ENCODE measurements around the gene MICAL3. TPM values are rescaled to one million over a fixed set of nuclear protein-coding genes. Genes with fewer than 3 reads are reported as not detected.

The MICAL3 gene
- polyA plus RNA-seq, 1 donor: 36.1 TPM

DNA sequence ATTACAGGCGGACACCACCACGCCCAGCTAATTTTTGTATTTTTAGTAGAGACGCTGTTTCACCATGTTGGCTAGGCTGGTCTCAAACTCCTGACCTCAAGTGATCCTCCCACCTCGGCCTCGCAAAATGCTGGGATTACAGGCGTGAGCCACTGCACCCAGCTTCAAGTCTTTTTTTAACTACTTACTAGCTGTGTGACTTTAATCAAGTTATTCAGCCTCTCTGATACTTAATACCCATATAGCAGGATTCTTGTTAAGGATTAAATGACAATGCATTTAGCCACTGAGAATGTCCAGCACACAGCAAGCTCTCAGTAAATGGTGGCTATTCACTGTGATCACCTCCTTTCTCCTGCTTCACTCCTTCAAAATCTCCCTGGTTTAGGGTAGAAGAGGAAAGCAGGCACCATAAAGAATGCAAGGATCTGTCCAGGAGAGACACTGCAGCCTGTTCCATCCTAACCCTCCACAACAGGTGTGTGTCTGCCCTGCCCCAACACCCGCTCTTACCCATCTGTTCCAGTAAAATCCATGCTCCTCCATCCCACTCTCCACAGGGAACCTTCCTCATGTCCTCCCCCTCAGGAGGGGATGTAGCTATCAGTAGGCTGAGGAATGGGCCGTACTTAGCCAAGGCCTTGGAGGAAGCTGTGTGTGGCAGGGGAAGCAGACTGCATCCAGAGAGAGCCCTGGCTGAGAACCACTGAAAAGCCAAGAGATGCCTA is 69.3 kb downstream of the MICAL3 start:
- Histone ChIP-seq H3K27ac (ENCODE audit: low read length) (no peak overlapping the region), H3K36me3 (ENCODE audit: control insufficient read depth, insufficient read depth, low read length) (peaks cover 4% of the 10 kb centered on the region), H3K9me3 (ENCODE audit: control insufficient read depth, low read depth, low read length) (no peaks in the 10 kb centered on the region), H3K27me3 (ENCODE audit: control insufficient read depth, insufficient read depth, low read length) (no peaks in the 10 kb centered on the region), H3K4me1 (ENCODE audit: control insufficient read depth, insufficient read depth, low read length) (peaks cover 19% of the 10 kb centered on the region), H3K4me3 (ENCODE audit: low read length) (no peak overlapping the region)
- DNase-seq: no peak
- no CpG with 5 or more reads among the region's 8 CpGs for WGBS (ENCODE audit: insufficient coverage, low lambda C conversion rate)

DNA sequence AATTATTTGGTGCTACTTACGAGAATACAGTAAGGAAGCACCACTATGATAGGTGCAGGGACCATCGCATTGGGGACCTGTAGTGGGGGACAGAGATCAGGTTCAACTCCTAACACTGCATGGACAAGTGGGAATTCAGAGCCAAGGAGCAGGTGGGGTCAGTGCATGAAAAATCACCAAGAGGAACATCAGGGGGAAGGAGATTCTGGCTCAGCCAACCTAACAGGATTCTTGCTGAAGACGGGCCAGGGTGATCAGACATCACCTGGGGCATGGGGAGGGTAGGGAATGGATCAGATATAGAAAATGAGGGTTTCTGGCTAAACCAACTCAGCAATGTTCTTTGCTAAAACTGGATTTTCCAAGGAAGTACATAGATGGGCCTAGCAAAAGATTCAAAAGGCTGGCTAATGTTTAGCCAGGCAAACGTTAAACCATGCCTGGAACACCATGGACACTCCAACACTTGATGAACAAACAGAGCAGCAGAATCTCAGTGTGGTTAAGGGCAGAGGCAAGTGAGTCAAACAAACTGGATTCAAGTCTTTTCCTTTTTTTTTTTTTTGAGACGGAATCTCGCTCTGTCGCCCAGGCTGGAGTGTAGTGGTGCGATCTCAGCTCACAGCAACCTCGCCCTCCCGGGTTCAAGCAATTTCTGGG is 70.0 kb downstream of the MICAL3 start:
- H3K27me3 ChIP-seq (ENCODE audit: control insufficient read depth, insufficient read depth, low read length): no peaks in the 10 kb centered on the region
- H3K4me1 ChIP-seq (ENCODE audit: control insufficient read depth, insufficient read depth, low read length): peaks cover 25% of the 10 kb centered on the region
- H3K36me3 ChIP-seq (ENCODE audit: control insufficient read depth, insufficient read depth, low read length): peaks cover 4% of the 10 kb centered on the region
- no peak overlapping the region for H3K4me3 ChIP-seq (ENCODE audit: low read length)
- peak overlapping the region; percentile 21 for H3K27ac ChIP-seq (ENCODE audit: low read length)
- H3K9me3 ChIP-seq (ENCODE audit: control insufficient read depth, low read depth, low read length): no peaks in the 10 kb centered on the region
- DNase-seq: peak in 1 of 2 donors; percentile 44
- WGBS (ENCODE audit: insufficient coverage, low lambda C conversion rate): 33% methylated on average over 1 of the region's 10 CpGs

DNA sequence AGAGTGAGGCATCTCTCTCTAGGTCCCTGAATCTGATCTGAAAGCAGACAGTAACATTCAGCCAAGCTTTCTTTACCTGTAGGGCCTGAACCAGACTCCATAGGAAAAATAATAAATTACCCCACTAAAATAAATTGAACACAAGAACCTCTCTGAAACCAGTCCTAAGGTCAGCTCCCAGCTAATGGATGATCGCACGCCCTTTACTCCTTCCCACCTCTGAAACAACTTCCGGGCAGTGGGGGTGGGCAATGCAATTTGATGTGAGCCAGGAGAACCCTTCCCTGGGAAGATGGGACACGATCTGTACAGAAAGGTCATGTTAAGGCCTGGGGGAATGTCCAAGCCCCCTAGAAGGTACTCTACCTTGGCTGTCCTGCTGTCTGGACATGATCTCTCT is 71.2 kb downstream of the MICAL3 start:
- H3K4me3 ChIP-seq (ENCODE audit: low read length): no peak overlapping the region
- DNase-seq: peak in 1 of 2 donors; percentile 45
- peaks cover 28% of the 10 kb centered on the region for H3K4me1 ChIP-seq (ENCODE audit: control insufficient read depth, insufficient read depth, low read length)
- no peak overlapping the region for H3K27ac ChIP-seq (ENCODE audit: low read length)
- H3K27me3 ChIP-seq (ENCODE audit: control insufficient read depth, insufficient read depth, low read length): no peaks in the 10 kb centered on the region
- no CpG with 5 or more reads among the region's 4 CpGs for WGBS (ENCODE audit: insufficient coverage, low lambda C conversion rate)
- no peaks in the 10 kb centered on the region for H3K9me3 ChIP-seq (ENCODE audit: control insufficient read depth, low read depth, low read length)
- H3K36me3 ChIP-seq (ENCODE audit: control insufficient read depth, insufficient read depth, low read length): peaks cover 4% of the 10 kb centered on the region

DNA sequence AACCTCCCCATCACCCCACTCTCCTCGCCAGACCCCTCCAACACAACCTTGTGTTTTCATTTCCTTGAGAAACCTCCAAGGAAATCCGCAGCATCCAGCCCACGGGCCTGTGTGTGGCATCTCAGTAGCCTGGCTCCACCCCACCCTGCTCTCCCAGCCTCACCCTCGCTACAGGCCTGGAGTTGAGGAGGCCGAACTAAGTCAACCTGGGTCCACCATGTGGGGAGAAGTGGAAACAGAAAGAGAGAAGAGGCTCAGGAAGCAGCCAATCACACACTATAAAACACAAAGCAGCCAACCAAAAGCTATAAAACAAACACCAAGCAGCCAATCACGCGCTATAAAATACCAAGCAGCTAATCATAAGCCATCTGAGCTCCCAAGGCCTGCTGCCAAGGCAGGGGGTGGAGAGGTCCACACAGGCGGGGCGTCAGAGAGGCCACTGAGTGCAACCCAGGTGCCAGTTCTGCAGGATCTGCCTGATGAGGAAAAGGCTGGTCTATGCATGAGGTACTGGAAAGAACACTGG is 72.0 kb downstream of the MICAL3 start:
- peaks cover 28% of the 10 kb centered on the region for H3K4me1 ChIP-seq (ENCODE audit: control insufficient read depth, insufficient read depth, low read length)
- no peak overlapping the region for H3K27ac ChIP-seq (ENCODE audit: low read length)
- WGBS (ENCODE audit: insufficient coverage, low lambda C conversion rate): no CpG with 5 or more reads among the region's 9 CpGs

DNA sequence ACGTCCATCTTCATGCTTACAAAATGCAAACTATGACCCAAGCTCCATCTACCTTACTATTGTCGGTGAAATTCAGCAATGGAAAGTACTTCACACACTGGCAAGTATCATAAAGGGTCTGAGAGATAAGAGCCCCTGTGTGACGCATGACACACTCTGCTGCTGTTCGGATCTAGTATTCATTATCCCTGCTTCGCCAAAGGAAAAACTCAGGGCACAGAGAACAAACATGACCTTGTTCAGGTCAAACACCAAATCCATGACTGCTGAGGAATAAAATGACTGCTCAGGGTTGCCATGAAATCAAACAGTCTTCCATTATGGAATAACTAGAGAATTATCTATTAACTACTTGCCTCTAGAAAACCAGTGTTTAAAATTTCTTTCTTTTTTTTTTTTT is 73.0 kb downstream of the MICAL3 start:
- no CpG with 5 or more reads among the region's 5 CpGs for WGBS (ENCODE audit: insufficient coverage, low lambda C conversion rate)
- no peaks in the 10 kb centered on the region for H3K27me3 ChIP-seq (ENCODE audit: control insufficient read depth, insufficient read depth, low read length)
- H3K4me3 ChIP-seq (ENCODE audit: low read length): no peak overlapping the region
- H3K27ac ChIP-seq (ENCODE audit: low read length): no peak overlapping the region
- DNase-seq: no peak
- H3K4me1 ChIP-seq (ENCODE audit: control insufficient read depth, insufficient read depth, low read length): peaks cover 28% of the 10 kb centered on the region
- H3K9me3 ChIP-seq (ENCODE audit: control insufficient read depth, low read depth, low read length): no peaks in the 10 kb centered on the region
- H3K36me3 ChIP-seq (ENCODE audit: control insufficient read depth, insufficient read depth, low read length): no peaks in the 10 kb centered on the region

More for the DNA sequence above, 72.0 kb downstream of the MICAL3 start:
- Histone ChIP-seq H3K27me3 (ENCODE audit: control insufficient read depth, insufficient read depth, low read length) (no peaks in the 10 kb centered on the region), H3K4me3 (ENCODE audit: low read length) (no peak overlapping the region), H3K9me3 (ENCODE audit: control insufficient read depth, low read depth, low read length) (no peaks in the 10 kb centered on the region), H3K36me3 (ENCODE audit: control insufficient read depth, insufficient read depth, low read length) (peaks cover 4% of the 10 kb centered on the region)
- DNase-seq: no peak

DNA sequence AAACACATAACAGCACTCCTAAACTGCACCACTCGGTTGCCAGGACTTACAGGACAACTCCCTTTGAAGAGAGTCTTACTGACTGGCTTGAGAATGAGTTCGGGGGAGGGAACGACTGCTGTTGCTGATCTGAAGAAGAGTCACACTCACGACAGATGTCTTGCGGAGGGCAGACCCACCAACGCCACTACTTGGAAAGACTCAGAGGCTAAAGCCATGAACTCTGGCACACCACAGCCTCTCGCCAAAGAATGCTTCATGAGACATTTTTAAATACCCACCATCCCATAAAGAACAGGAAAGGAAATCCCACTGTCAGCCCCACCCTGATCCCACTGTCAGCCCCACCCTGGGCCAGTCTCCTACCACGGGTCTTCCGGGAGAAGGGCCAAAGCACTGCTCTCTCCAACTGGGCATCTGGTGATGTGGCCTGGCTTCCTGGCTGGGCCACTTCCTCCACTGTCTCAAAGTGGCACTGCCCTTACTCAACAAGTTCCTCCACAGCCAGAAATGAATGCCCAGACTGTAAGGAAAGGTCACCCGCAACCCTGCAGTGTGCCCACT is 73.6 kb downstream of the MICAL3 start:
- no CpG with 5 or more reads among the region's 10 CpGs for WGBS (ENCODE audit: insufficient coverage, low lambda C conversion rate)
- DNase-seq: no peak
- peaks cover 28% of the 10 kb centered on the region for H3K4me1 ChIP-seq (ENCODE audit: control insufficient read depth, insufficient read depth, low read length)
- no peaks in the 10 kb centered on the region for H3K27me3 ChIP-seq (ENCODE audit: control insufficient read depth, insufficient read depth, low read length)
- H3K9me3 ChIP-seq (ENCODE audit: control insufficient read depth, low read depth, low read length): no peaks in the 10 kb centered on the region
- no peak overlapping the region for H3K4me3 ChIP-seq (ENCODE audit: low read length)
- no peaks in the 10 kb centered on the region for H3K36me3 ChIP-seq (ENCODE audit: control insufficient read depth, insufficient read depth, low read length)
- H3K27ac ChIP-seq (ENCODE audit: low read length): no peak overlapping the region

DNA sequence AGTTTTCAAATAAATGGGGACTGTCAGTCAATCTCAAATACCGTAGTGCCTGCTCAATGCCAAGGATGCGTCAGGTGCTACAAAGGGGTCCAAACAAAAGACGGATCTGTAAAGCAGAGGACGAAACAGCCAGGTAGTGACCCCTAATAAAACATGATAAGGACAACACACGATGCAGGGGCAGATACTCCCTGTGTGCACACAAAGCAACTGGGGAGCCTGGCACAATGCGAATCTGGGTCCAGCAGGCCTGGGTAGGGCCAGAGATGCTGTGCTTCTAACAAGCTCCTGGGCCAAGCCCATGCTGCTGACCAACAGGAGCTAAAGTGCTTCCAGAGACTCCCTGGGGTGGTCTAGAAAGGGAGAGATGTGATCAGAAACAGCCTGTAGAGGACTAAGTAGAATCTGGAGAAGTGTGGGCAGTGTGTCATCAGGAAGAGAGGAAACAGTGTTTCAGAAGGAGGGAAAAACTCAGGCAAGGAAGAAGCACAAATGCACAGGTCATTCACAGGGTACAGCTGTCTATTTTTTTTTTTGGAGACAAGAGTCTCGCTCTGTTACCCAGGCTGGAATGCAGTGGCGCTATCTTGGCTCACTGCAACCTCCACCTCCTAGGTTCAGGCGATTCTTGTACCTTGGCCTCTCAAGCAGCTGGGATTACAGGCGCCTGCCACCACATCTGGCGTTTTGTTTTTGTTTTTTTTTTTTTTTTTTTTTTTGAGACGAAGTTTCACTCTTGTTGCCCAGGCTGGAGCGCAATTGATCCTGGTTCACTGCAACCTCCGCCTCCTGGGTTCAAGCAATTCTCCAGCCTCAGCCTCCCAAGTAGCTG is 74.5 kb downstream of the MICAL3 start:
- WGBS (ENCODE audit: insufficient coverage, low lambda C conversion rate): no CpG with 5 or more reads among the region's 14 CpGs
- Histone ChIP-seq H3K36me3 (ENCODE audit: control insufficient read depth, insufficient read depth, low read length) (no peaks in the 10 kb centered on the region), H3K27me3 (ENCODE audit: control insufficient read depth, insufficient read depth, low read length) (no peaks in the 10 kb centered on the region), H3K9me3 (ENCODE audit: control insufficient read depth, low read depth, low read length) (no peaks in the 10 kb centered on the region), H3K27ac (ENCODE audit: low read length) (no peak overlapping the region), H3K4me1 (ENCODE audit: control insufficient read depth, insufficient read depth, low read length) (peaks cover 28% of the 10 kb centered on the region), H3K4me3 (ENCODE audit: low read length) (no peak overlapping the region)
- no peak for DNase-seq

DNA sequence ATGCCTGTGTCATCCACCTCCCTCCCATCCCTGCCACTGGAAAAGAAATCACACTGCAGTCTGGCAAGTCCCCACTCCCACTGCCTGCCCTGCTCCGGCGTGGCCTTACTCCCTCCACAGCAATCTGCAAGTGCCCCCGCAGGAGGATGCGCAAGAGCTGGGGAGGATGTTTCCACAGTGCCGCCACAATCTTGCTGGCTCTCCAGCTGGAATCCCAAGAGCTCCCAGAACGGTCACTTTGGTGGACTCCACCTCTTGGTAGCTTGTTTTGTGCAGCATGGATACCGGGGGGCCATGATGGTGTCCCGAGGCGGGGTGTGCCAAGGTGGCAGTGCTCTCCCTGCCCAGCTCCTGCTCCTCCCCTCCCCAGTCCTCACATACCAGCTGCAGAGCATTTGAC is 76.3 kb downstream of the MICAL3 start:
- no peak overlapping the region for H3K27ac ChIP-seq (ENCODE audit: low read length)
- no peak for DNase-seq
- WGBS (ENCODE audit: insufficient coverage, low lambda C conversion rate): no CpG with 5 or more reads among the region's 9 CpGs
- H3K9me3 ChIP-seq (ENCODE audit: control insufficient read depth, low read depth, low read length): no peaks in the 10 kb centered on the region
- H3K4me3 ChIP-seq (ENCODE audit: low read length): no peak overlapping the region
- H3K4me1 ChIP-seq (ENCODE audit: control insufficient read depth, insufficient read depth, low read length): peaks cover 18% of the 10 kb centered on the region
- no peaks in the 10 kb centered on the region for H3K36me3 ChIP-seq (ENCODE audit: control insufficient read depth, insufficient read depth, low read length)
- no peaks in the 10 kb centered on the region for H3K27me3 ChIP-seq (ENCODE audit: control insufficient read depth, insufficient read depth, low read length)

DNA sequence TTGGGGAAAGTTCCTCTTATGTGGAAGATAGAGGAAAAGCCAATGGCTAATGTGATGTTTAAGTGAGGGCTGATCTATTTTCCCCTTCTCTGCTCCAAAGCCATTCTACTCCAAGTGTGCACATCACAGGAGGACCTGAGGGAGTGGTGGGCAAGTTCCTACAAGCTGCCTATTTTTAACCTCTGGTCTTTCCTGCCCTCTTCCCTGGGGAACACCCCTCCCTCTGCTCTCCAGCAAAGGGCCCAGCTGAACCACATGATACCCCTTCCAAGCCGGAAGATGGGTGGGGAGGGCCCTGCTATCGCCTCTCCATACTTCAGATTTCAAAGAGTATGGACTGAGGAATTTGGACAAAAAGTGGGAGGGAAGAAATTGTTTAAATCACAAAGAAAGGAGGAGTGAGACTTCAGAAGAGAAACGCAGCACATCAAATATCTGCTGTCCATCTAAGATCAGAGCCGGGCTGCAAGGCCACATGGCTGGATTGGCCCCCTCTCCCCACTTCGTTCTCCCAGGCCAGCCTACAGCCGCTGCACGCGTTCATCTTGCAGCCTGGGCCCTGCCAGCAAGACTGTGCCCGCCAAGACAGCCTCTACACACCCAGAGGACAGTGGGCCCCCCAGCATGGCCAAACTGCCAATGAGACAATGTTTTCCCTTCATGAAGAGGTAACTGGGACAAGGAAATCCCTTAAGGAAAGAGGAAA is 77.5 kb downstream of the MICAL3 start:
- WGBS (ENCODE audit: insufficient coverage, low lambda C conversion rate): no CpG with 5 or more reads among the region's 9 CpGs
- no peaks in the 10 kb centered on the region for H3K27me3 ChIP-seq (ENCODE audit: control insufficient read depth, insufficient read depth, low read length)
- no peak overlapping the region for H3K4me3 ChIP-seq (ENCODE audit: low read length)
- H3K4me1 ChIP-seq (ENCODE audit: control insufficient read depth, insufficient read depth, low read length): peaks cover 8% of the 10 kb centered on the region
- H3K27ac ChIP-seq (ENCODE audit: low read length): no peak overlapping the region
- no peaks in the 10 kb centered on the region for H3K9me3 ChIP-seq (ENCODE audit: control insufficient read depth, low read depth, low read length)
- no peaks in the 10 kb centered on the region for H3K36me3 ChIP-seq (ENCODE audit: control insufficient read depth, insufficient read depth, low read length)
- no peak for DNase-seq
